IMR-90 (cell line): Measurements from ENCODE around the gene MGAT4A. TPM values are rescaled to one million over a fixed set of nuclear protein-coding genes. Genes with fewer than 3 reads are reported as not detected.

Source experiments
- ATAC-seq: fragments of 200-7000 bp; cut with Tn5 transposase; 2 replicates; pipeline ENCODE4 v1.9.1; 2020; ENCODE audit warnings: low read depth, mild to moderate bottlenecking, moderate library complexity
- BruUV-seq: library from RNA; stranded (reverse); fragments of 400-500 nt; replicated peaks from 2 replicates; lab custom pipeline; 2021; lab: Mats Ljungman, UMichigan
- CTCF ChIA-PET: fragments of 300-600 bp; formaldehyde crosslinking; extraction: SDS; loops from one replicate; lab custom pipeline; 2021; ENCODE audit warnings: antibody characterized with exemption; lab: Yijun Ruan, JAX
- POLR2A ChIA-PET: fragments of 300-600 bp; sonication (Branson Sonifier 250); formaldehyde crosslinking; loops from one replicate; lab custom pipeline; 2022; ENCODE audit warnings: antibody characterized with exemption; ENCODE audit not compliant: unreplicated experiment; lab: Charles Lee
- DNase-seq: peaks from one replicate; pipeline ENCODE4 v3.0.0; 2013
- H2AFZ ChIP-seq: replicated peaks from 2 replicates; pipeline ENCODE3; 2013; ENCODE audit warnings: low read length, mild to moderate bottlenecking; ENCODE audit not compliant: poor library complexity
- H2AK5ac ChIP-seq: 2 replicates; pipeline ENCODE4 v1.6.1; 2013; ENCODE audit warnings: low read depth, low read length, inconsistent platforms
- H2AK9ac ChIP-seq: replicated peaks from 2 replicates; pipeline ENCODE3; 2013; ENCODE audit warnings: mild to moderate bottlenecking, low read depth, low read length, moderate library complexity; ENCODE audit not compliant: poor library complexity
- H2BK120ac ChIP-seq: 2 replicates; pipeline ENCODE4 v1.6.1; 2013; ENCODE audit warnings: low read depth, low read length, inconsistent platforms
- H2BK15ac ChIP-seq: 3 replicates; pipeline ENCODE4 v1.6.1; 2013; ENCODE audit warnings: low read depth, low read length, inconsistent platforms
- H2BK20ac ChIP-seq: 2 replicates; pipeline ENCODE4 v1.6.1; 2013; ENCODE audit warnings: low read depth, mild to moderate bottlenecking, inconsistent platforms, low read length, moderate library complexity
- H2BK5ac ChIP-seq: 2 replicates; pipeline ENCODE4 v1.6.1; 2013; ENCODE audit warnings: mild to moderate bottlenecking, low read depth, low read length, inconsistent platforms; ENCODE audit not compliant: poor library complexity, severe bottlenecking
- H3K14ac ChIP-seq: replicated peaks from 2 replicates; pipeline ENCODE4 v1.6.1; 2013; ENCODE audit warnings: low read depth, low read length, inconsistent platforms
- H3K18ac ChIP-seq: 2 replicates; pipeline ENCODE4 v1.6.1; 2013; ENCODE audit warnings: low read depth, low read length, control low read depth
- H3K23ac ChIP-seq: 2 replicates; pipeline ENCODE4 v1.6.1; 2013; ENCODE audit warnings: low read depth, low read length, inconsistent platforms
- H3K27ac ChIP-seq: 2 replicates; pipeline ENCODE4 v1.5.1; 2013; ENCODE audit warnings: mild to moderate bottlenecking, control low read depth, low read length; ENCODE audit not compliant: insufficient read depth
- H3K27me3 ChIP-seq: 2 replicates; pipeline ENCODE4 v1.6.1; 2013; ENCODE audit warnings: low read length; ENCODE audit not compliant: control insufficient read depth, insufficient read depth
- H3K36me3 ChIP-seq: 2 replicates; pipeline ENCODE4 v1.6.1; 2013; ENCODE audit warnings: low read length, mixed read lengths; ENCODE audit not compliant: control insufficient read depth, insufficient read depth
- H3K4ac ChIP-seq: 2 replicates; pipeline ENCODE4 v1.6.1; 2013; ENCODE audit warnings: low read depth, low read length, inconsistent platforms
- H3K4me1 ChIP-seq: 2 replicates; pipeline ENCODE4 v1.6.1; 2013; ENCODE audit warnings: low read length, mixed read lengths; ENCODE audit not compliant: control insufficient read depth, insufficient read depth
- H3K4me2 ChIP-seq: 2 replicates; pipeline ENCODE4 v1.6.1; 2013; ENCODE audit warnings: low read depth, mild to moderate bottlenecking, control low read depth, low read length, moderate library complexity
- H3K4me3 ChIP-seq: 2 replicates; pipeline ENCODE4 v1.5.1; 2013; ENCODE audit warnings: low read depth, mild to moderate bottlenecking, control low read depth, low read length, moderate library complexity; ENCODE audit not compliant: insufficient read depth
- H3K56ac ChIP-seq: 2 replicates; pipeline ENCODE4 v1.6.1; 2013; ENCODE audit warnings: low read length, inconsistent platforms; ENCODE audit not compliant: insufficient read depth; ENCODE audit errors: extremely low read depth
- H3K79me1 ChIP-seq, 2 experiments: 2 replicates each; pipeline ENCODE4 v1.6.1; 2013; ENCODE audit warnings: low read length in 2 of 2, inconsistent platforms in 1 of 2, low read depth in 1 of 2
- H3K9ac ChIP-seq: 2 replicates; pipeline ENCODE4 v1.6.1; 2013; ENCODE audit warnings: low read depth, low read length, control low read depth
- H3K9me1 ChIP-seq: 2 replicates; pipeline ENCODE4 v1.6.1; 2013; ENCODE audit warnings: low read length, inconsistent platforms; ENCODE audit not compliant: insufficient read depth
- H3K9me3 ChIP-seq: 2 replicates; pipeline ENCODE4 v1.6.1; 2013; ENCODE audit warnings: low read length; ENCODE audit not compliant: control insufficient read depth, insufficient read depth
- H4K20me1 ChIP-seq: 2 replicates; pipeline ENCODE4 v1.6.1; 2013; ENCODE audit warnings: low read length, inconsistent platforms; ENCODE audit not compliant: insufficient read depth
- H4K5ac ChIP-seq: 2 replicates; pipeline ENCODE4 v1.6.1; 2013; ENCODE audit warnings: mild to moderate bottlenecking, low read depth, low read length, control low read depth
- H4K8ac ChIP-seq, 2 experiments: 2 replicates each; pipeline ENCODE4 v1.6.1; 2013; ENCODE audit warnings: low read depth in 2 of 2, low read length in 2 of 2, control low read depth in 1 of 2, inconsistent platforms in 1 of 2
- H4K91ac ChIP-seq: 2 replicates; pipeline ENCODE4 v1.6.1; 2013; ENCODE audit warnings: low read depth, low read length, inconsistent platforms; ENCODE audit not compliant: insufficient read depth
- CEBPB ChIP-seq: IDR thresholded peaks from 2 replicates; pipeline ENCODE4 v1.6.1; 2012; ENCODE audit warnings: low read depth, low read length, improper control_type of control experiment
- CHD1 ChIP-seq: IDR thresholded peaks from 2 replicates; pipeline ENCODE4 v1.6.1; 2012; ENCODE audit warnings: low read depth, low read length, improper control_type of control experiment
- FOS ChIP-seq: fragments of 150-350 bp; IDR thresholded peaks from 2 replicates; pipeline ENCODE4 v1.6.1; 2016; ENCODE audit warnings: low read depth, low read length
- MAZ ChIP-seq: IDR thresholded peaks from 2 replicates; pipeline ENCODE4 v1.6.1; 2012; ENCODE audit warnings: low read depth, mild to moderate bottlenecking, low read length, improper control_type of control experiment, moderate library complexity, borderline replicate concordance
- MXI1 ChIP-seq: IDR thresholded peaks from 2 replicates; pipeline ENCODE4 v1.6.1; 2012; ENCODE audit warnings: low read depth, mild to moderate bottlenecking, low read length, moderate library complexity, borderline replicate concordance
- NFE2L2 ChIP-seq: fragments of 150-350 bp; IDR thresholded peaks from 2 replicates; pipeline ENCODE4 v1.6.1; 2016; ENCODE audit warnings: low read depth, mild to moderate bottlenecking, low read length
- POLR2A ChIP-seq: IDR thresholded peaks from 2 replicates; pipeline ENCODE4 v1.6.1; 2012; ENCODE audit warnings: mild to moderate bottlenecking, low read depth, low read length
- RAD21 ChIP-seq: IDR thresholded peaks from 2 replicates; pipeline ENCODE4 v1.6.1; 2012; ENCODE audit warnings: low read length, improper control_type of control experiment
- RCOR1 ChIP-seq: IDR thresholded peaks from 2 replicates; pipeline ENCODE4 v1.6.1; 2012; ENCODE audit warnings: mild to moderate bottlenecking, low read length, improper control_type of control experiment; ENCODE audit not compliant: insufficient replicate concordance
- RFX5 ChIP-seq: IDR thresholded peaks from 2 replicates; pipeline ENCODE4 v1.8.0; 2012; ENCODE audit warnings: low read depth, mild to moderate bottlenecking, low read length, moderate library complexity
- SMC3 ChIP-seq: fragments of 150-350 bp; IDR thresholded peaks from 2 replicates; pipeline ENCODE4 v1.6.1; 2016; ENCODE audit warnings: low read depth, mild to moderate bottlenecking, antibody characterized with exemption, low read length, moderate library complexity
- USF2 ChIP-seq: fragments of 150-350 bp; IDR thresholded peaks from 2 replicates; pipeline ENCODE4 v1.6.1; 2017; ENCODE audit warnings: mild to moderate bottlenecking, antibody characterized with exemption, low read length, low read depth
- WGBS, 2 experiments: methylation state at CpG; one replicate each; pipeline versions ENCODE4 v1.1.5 to v1.1.7; 2013; ENCODE audit warnings: missing lambda C conversion rate in 2 of 2; ENCODE audit not compliant: insufficient read length in 1 of 2; ENCODE audit errors: extremely low coverage in 2 of 2; 5-methylcytosine and 5-hydroxymethylcytosine counted together
- dilution Hi-C: fragments of 300-500 bp; cut with HindIII; formaldehyde crosslinking; loops from one replicate; pipeline ENCODE4 v1.14.3; 2018; ENCODE audit warnings: low sequenced_read_pairs; ENCODE audit not compliant: unreplicated experiment
- in situ Hi-C: fragments of 300-500 bp; cut with MboI; formaldehyde crosslinking; loops from 3 replicates; pipeline ENCODE4 v1.14.3; 2019; ENCODE audit warnings: low sequenced_read_pairs, inconsistent platforms, mixed read lengths
- intact Hi-C: fragments of 100-400 bp; cut with micrococcal nuclease; formaldehyde crosslinking; loops from 2 replicates; pipeline ENCODE4 v1.10.0; 2022
- polyA plus RNA-seq, 3 experiments: library from polyadenylated mRNA; depleted of rRNA; stranded (reverse); fragments of >200 nt; gene quantifications; 2 replicates each; pipeline ENCODE4 v1.2.3, GENCODE V29; 2012; ENCODE audit warnings: low replicate concordance in 1 of 3
- total RNA-seq: library from RNA; depleted of rRNA; stranded (reverse); fragments of >200 nt; gene quantifications from 2 replicates; pipeline ENCODE4 v1.2.3, GENCODE V29; 2012
- TF ChIP-seq, protein P1 (sequence below): conservative IDR thresholded peaks from 2 replicates; pipeline ENCODE4 v1.5.1; 2012; ENCODE audit warnings: mild to moderate bottlenecking, low read depth, low read length, improper control_type of control experiment
- TF ChIP-seq, protein P2 (sequence below): fragments of 150-350 bp; IDR thresholded peaks from 2 replicates; pipeline ENCODE4 v1.6.1; 2016; ENCODE audit warnings: low read depth, mild to moderate bottlenecking, low read length, moderate library complexity, borderline replicate concordance

MGAT4A gene
- total and polyA plus RNA-seq, 2 of the 4 experiments (the other 2 are of a cell fraction): under 0.01 TPM; not detected in 1

- Histone ChIP-seq H2BK120ac (no peak overlapping the region), H2BK20ac (no peak overlapping the region), H3K14ac (no peak overlapping the region), H3K79me1 (no peaks in the 10 kb centered on the region), H3K56ac (no peak overlapping the region), H3K4me1 (no peaks in the 10 kb centered on the region), H2AK9ac (no peak overlapping the region), H2BK15ac (no peak overlapping the region), H3K27ac (no peak overlapping the region), H3K4me3 (no peak overlapping the region), H4K20me1 (no peaks in the 10 kb centered on the region), H3K4ac (no peak overlapping the region), H3K27me3 (peaks cover 11% of the 10 kb centered on the region), H4K8ac (no peak overlapping the region), H3K4me2 (no peak overlapping the region), H3K36me3 (no peaks in the 10 kb centered on the region), H3K9me3 (no peaks in the 10 kb centered on the region), H2AK5ac (no peak overlapping the region), H3K23ac (no peak overlapping the region), H2AFZ (no peak overlapping the region), H4K91ac (no peak overlapping the region), H2BK5ac (no peak overlapping the region), H3K18ac (no peak overlapping the region), H3K9ac (no peak overlapping the region), H4K5ac (no peak overlapping the region), H3K9me1 (no peaks in the 10 kb centered on the region)
- ChIA-PET CTCF (no interaction called here), POLR2A (no interaction called here)
- BruUV-seq: no TSS peak
- ATAC-seq: no peak
- WGBS, 2 experiments: no CpG with 5 or more reads among the region's 7 CpGs
- TF ChIP-seq MXI1 (no peak), MAZ (no peak), SMC3 (no peak), RAD21 (no peak), CEBPB (no peak), NFE2L2 (no peak), POLR2A (no peak), CHD1 (no peak), FOS (no peak), RCOR1 (no peak), USF2 (no peak), RFX5 (no peak)
- TF ChIP-seq, protein P1, sequence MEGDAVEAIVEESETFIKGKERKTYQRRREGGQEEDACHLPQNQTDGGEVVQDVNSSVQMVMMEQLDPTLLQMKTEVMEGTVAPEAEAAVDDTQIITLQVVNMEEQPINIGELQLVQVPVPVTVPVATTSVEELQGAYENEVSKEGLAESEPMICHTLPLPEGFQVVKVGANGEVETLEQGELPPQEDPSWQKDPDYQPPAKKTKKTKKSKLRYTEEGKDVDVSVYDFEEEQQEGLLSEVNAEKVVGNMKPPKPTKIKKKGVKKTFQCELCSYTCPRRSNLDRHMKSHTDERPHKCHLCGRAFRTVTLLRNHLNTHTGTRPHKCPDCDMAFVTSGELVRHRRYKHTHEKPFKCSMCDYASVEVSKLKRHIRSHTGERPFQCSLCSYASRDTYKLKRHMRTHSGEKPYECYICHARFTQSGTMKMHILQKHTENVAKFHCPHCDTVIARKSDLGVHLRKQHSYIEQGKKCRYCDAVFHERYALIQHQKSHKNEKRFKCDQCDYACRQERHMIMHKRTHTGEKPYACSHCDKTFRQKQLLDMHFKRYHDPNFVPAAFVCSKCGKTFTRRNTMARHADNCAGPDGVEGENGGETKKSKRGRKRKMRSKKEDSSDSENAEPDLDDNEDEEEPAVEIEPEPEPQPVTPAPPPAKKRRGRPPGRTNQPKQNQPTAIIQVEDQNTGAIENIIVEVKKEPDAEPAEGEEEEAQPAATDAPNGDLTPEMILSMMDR: no peak
- TF ChIP-seq, protein P2, sequence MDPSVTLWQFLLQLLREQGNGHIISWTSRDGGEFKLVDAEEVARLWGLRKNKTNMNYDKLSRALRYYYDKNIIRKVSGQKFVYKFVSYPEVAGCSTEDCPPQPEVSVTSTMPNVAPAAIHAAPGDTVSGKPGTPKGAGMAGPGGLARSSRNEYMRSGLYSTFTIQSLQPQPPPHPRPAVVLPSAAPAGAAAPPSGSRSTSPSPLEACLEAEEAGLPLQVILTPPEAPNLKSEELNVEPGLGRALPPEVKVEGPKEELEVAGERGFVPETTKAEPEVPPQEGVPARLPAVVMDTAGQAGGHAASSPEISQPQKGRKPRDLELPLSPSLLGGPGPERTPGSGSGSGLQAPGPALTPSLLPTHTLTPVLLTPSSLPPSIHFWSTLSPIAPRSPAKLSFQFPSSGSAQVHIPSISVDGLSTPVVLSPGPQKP: no peak
- intact Hi-C loops (no loop called here), dilution Hi-C loops (no loop called here), in situ Hi-C loops (no loop called here)
- DNase-seq: no peak
These were observed 37.6 kb upstream of the MGAT4A start for GRCh38 chr2:98768384-98769113.
